ENCODE measurements around the gene TEX22. TPM values are rescaled to one million over a fixed set of nuclear protein-coding genes. Genes with fewer than 3 reads are reported as not detected.

TEX22 gene
- total and polyA plus RNA-seq, 2 donors (not counting 1 experiment from before 2014, with no cell fraction given), result 0.05 to 0.33 TPM

DNA sequence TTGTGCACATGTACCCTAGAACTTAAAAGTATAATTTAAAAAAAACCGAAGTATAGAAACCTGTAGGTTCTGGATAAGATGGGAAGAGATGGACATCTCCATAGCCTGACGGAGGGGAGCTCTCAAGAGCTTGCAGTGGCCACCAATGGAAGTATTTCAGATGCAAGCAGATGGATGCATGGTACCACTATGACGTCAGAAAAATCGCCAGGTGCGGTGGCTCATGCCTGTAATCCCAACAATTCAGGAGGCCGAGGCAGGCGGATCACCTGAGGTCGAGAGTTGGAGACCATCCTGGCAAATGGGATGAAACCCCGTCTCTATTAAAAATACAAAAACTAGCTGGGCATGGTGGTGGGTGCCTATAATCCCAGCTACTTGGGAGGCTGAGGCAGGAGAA is 3.4 kb downstream of the TEX22 start:
- no peak overlapping the region for H3K4me2 ChIP-seq (ENCODE audit: extremely low read depth, insufficient read depth, low read length)

GRCh38 chr14:105408592-105408991 is 10.3 kb downstream of the TEX22 start:
- Histone ChIP-seq H3K36me3 (ENCODE audit: control insufficient read depth, insufficient read depth, low read length) (no peaks in the 10 kb centered on the region), H3K27ac (ENCODE audit: insufficient read depth, low read length) (no peak overlapping the region), H4K20me1 (ENCODE audit: control insufficient read depth, extremely low read depth, insufficient read depth, low read length) (no peaks in the 10 kb centered on the region), H3K4me1 (ENCODE audit: control insufficient read depth, extremely low read depth, insufficient read depth, low read length) (no peaks in the 10 kb centered on the region), H3K9me3 (ENCODE audit: control insufficient read depth, insufficient read depth, low read depth, low read length) (no peaks in the 10 kb centered on the region), H2AFZ (ENCODE audit: low read length) (no peak overlapping the region), H3K4me3 (replicated peaks in 1 of 4; ENCODE audit: control extremely low read depth in 1 of 4, insufficient read depth in 1 of 4, low read depth in 3 of 4, low read length in 4 of 4) (no peak overlapping the region), H3K9ac (ENCODE audit: insufficient read depth, low read length) (no peak overlapping the region), H3K27me3 (ENCODE audit: control insufficient read depth, insufficient read depth, low read length) (peaks cover 4% of the 10 kb centered on the region), H3K79me2 (ENCODE audit: control insufficient read depth, insufficient read depth, low read length) (no peaks in the 10 kb centered on the region), H3K4me2 (ENCODE audit: extremely low read depth, insufficient read depth, low read length) (no peak overlapping the region)
- no peak for DNase-seq (ENCODE audit: low read depth in 2 of 2)
- TF ChIP-seq, protein P1, sequence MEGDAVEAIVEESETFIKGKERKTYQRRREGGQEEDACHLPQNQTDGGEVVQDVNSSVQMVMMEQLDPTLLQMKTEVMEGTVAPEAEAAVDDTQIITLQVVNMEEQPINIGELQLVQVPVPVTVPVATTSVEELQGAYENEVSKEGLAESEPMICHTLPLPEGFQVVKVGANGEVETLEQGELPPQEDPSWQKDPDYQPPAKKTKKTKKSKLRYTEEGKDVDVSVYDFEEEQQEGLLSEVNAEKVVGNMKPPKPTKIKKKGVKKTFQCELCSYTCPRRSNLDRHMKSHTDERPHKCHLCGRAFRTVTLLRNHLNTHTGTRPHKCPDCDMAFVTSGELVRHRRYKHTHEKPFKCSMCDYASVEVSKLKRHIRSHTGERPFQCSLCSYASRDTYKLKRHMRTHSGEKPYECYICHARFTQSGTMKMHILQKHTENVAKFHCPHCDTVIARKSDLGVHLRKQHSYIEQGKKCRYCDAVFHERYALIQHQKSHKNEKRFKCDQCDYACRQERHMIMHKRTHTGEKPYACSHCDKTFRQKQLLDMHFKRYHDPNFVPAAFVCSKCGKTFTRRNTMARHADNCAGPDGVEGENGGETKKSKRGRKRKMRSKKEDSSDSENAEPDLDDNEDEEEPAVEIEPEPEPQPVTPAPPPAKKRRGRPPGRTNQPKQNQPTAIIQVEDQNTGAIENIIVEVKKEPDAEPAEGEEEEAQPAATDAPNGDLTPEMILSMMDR (conservative IDR thresholded peaks at IDR 0.05 in 1 of 2, IDR thresholded peaks at IDR 0.05 in 1 of 2; ENCODE audit: low read depth in 1 of 2, low read length in 2 of 2), result no peak
- TF ChIP-seq EZH2 (IDR thresholded peaks at IDR 0.05; ENCODE audit: low read length, missing control alignments), result no peak

More for the DNA sequence above, 3.4 kb downstream of the TEX22 start:
- Histone ChIP-seq H2AFZ (ENCODE audit: low read length) (no peak overlapping the region), H3K36me3 (ENCODE audit: control insufficient read depth, insufficient read depth, low read length) (peaks cover 15% of the 10 kb centered on the region), H3K9me3 (ENCODE audit: control insufficient read depth, insufficient read depth, low read depth, low read length) (no peaks in the 10 kb centered on the region), H3K27ac (ENCODE audit: insufficient read depth, low read length) (no peak overlapping the region), H3K9ac (ENCODE audit: insufficient read depth, low read length) (no peak overlapping the region), H3K4me3 (replicated peaks in 1 of 4; ENCODE audit: control extremely low read depth in 1 of 4, insufficient read depth in 1 of 4, low read depth in 3 of 4, low read length in 4 of 4) (no peak overlapping the region), H3K79me2 (ENCODE audit: control insufficient read depth, insufficient read depth, low read length) (peaks cover 12% of the 10 kb centered on the region), H4K20me1 (ENCODE audit: control insufficient read depth, extremely low read depth, insufficient read depth, low read length) (no peaks in the 10 kb centered on the region), H3K4me1 (ENCODE audit: control insufficient read depth, extremely low read depth, insufficient read depth, low read length) (no peaks in the 10 kb centered on the region), H3K27me3 (ENCODE audit: control insufficient read depth, insufficient read depth, low read length) (no peaks in the 10 kb centered on the region)
- DNase-seq (ENCODE audit: low read depth in 2 of 2), result no peak
- TF ChIP-seq, protein P1 (conservative IDR thresholded peaks at IDR 0.05 in 1 of 2, IDR thresholded peaks at IDR 0.05 in 1 of 2; ENCODE audit: low read depth in 1 of 2, low read length in 2 of 2), result no peak
- no peak for TF ChIP-seq EZH2 (IDR thresholded peaks at IDR 0.05; ENCODE audit: low read length, missing control alignments)

GRCh38 chr14:105409364-105409763 is 11.0 kb downstream of the TEX22 start:
- no peak overlapping the region for H2AFZ ChIP-seq (ENCODE audit: low read length)
- H3K27ac ChIP-seq (ENCODE audit: insufficient read depth, low read length), result no peak overlapping the region
- H3K4me3 ChIP-seq (replicated peaks in 1 of 4; ENCODE audit: control extremely low read depth in 1 of 4, insufficient read depth in 1 of 4, low read depth in 3 of 4, low read length in 4 of 4), result no peak overlapping the region
- no peak overlapping the region for H3K9ac ChIP-seq (ENCODE audit: insufficient read depth, low read length)
- no peaks in the 10 kb centered on the region for H3K4me1 ChIP-seq (ENCODE audit: control insufficient read depth, extremely low read depth, insufficient read depth, low read length)
- H3K9me3 ChIP-seq (ENCODE audit: control insufficient read depth, insufficient read depth, low read depth, low read length), result no peaks in the 10 kb centered on the region
- TF ChIP-seq EZH2 (IDR thresholded peaks at IDR 0.05; ENCODE audit: low read length, missing control alignments), result no peak
- TF ChIP-seq, protein P1 (conservative IDR thresholded peaks at IDR 0.05 in 1 of 2, IDR thresholded peaks at IDR 0.05 in 1 of 2; ENCODE audit: low read depth in 1 of 2, low read length in 2 of 2), result no peak
- no peaks in the 10 kb centered on the region for H4K20me1 ChIP-seq (ENCODE audit: control insufficient read depth, extremely low read depth, insufficient read depth, low read length)
- H3K79me2 ChIP-seq (ENCODE audit: control insufficient read depth, insufficient read depth, low read length), result no peaks in the 10 kb centered on the region
- no peak for DNase-seq (ENCODE audit: low read depth in 2 of 2)
- peaks cover 4% of the 10 kb centered on the region for H3K27me3 ChIP-seq (ENCODE audit: control insufficient read depth, insufficient read depth, low read length)
- H3K4me2 ChIP-seq (ENCODE audit: extremely low read depth, insufficient read depth, low read length), result no peak overlapping the region
- H3K36me3 ChIP-seq (ENCODE audit: control insufficient read depth, insufficient read depth, low read length), result no peaks in the 10 kb centered on the region

All from fibroblast of lung (primary cell).